ENCODE measurements around the gene TMEM175.

TMEM175 gene

GRCh38 chr4:945274-946102 is 13.2 kb downstream of the TMEM175 start (continued):
- TF ChIP-seq PATZ1 (CRISPR knock-in tag; IDR thresholded peaks at IDR 0.05; ENCODE audit: borderline replicate concordance), result no peak
- no peak for TF ChIP-seq ZNF70 (CRISPR knock-in tag; IDR thresholded peaks at IDR 0.05)
- no peak for TF ChIP-seq RARB (CRISPR knock-in tag; IDR thresholded peaks at IDR 0.05)
- TF ChIP-seq ZNF565 (CRISPR knock-in tag; conservative IDR thresholded peaks at IDR 0.05; ENCODE audit: low read depth), result no peak

- TF ChIP-seq CSDC2 (CRISPR knock-in tag; IDR thresholded peaks at IDR 0.05), result no peak
Measured at GRCh38 chr4:946103-946450, 13.8 kb downstream of the TMEM175 start.

GRCh38 chr4:946517-947471 is 14.5 kb downstream of the TMEM175 start:
- TF ChIP-seq SNAI2 (CRISPR knock-in tag; IDR thresholded peaks at IDR 0.05) (no peak), BACH2 (CRISPR knock-in tag; IDR thresholded peaks at IDR 0.05; ENCODE audit: borderline replicate concordance) (no peak), ZFP30 (CRISPR knock-in tag; IDR thresholded peaks at IDR 0.05) (no peak), ESRRG (CRISPR knock-in tag; IDR thresholded peaks at IDR 0.05) (no peak), CREB5 (CRISPR knock-in tag; IDR thresholded peaks at IDR 0.05; ENCODE audit: low read depth) (no peak), CSDC2 (CRISPR knock-in tag; IDR thresholded peaks at IDR 0.05) (no peak), TOX (CRISPR knock-in tag; IDR thresholded peaks at IDR 0.05; ENCODE audit: borderline replicate concordance) (no peak), ZFP3 (CRISPR knock-in tag; IDR thresholded peaks at IDR 0.05) (no peak), OSR1 (CRISPR knock-in tag; IDR thresholded peaks at IDR 0.05) (no peak)
- ATAC-seq, result no peak

More at GRCh38 chr4:946103-946450, 13.8 kb downstream of the TMEM175 start:
- no peak for ATAC-seq

GRCh38 chr4:947491-947971 is 15.3 kb downstream of the TMEM175 start:
- no peak for ATAC-seq

More at GRCh38 chr4:947491-947971, 15.3 kb downstream of the TMEM175 start:
- TF ChIP-seq ZFP30 (CRISPR knock-in tag; IDR thresholded peaks at IDR 0.05) (no peak), SNAI2 (CRISPR knock-in tag; IDR thresholded peaks at IDR 0.05) (no peak), POU6F1 (CRISPR knock-in tag; IDR thresholded peaks at IDR 0.05; ENCODE audit: borderline replicate concordance, low read depth) (no peak), ZNF8 (CRISPR knock-in tag; IDR thresholded peaks at IDR 0.05) (no peak), PATZ1 (CRISPR knock-in tag; IDR thresholded peaks at IDR 0.05; ENCODE audit: borderline replicate concordance) (no peak), ZNF565 (CRISPR knock-in tag; conservative IDR thresholded peaks at IDR 0.05; ENCODE audit: low read depth) (no peak), ISL1 (CRISPR knock-in tag; IDR thresholded peaks at IDR 0.05) (no peak), ZC3H10 (CRISPR knock-in tag; IDR thresholded peaks at IDR 0.05) (no peak)

All from SK-N-SH treated with all-trans-retinoic acid at 6 μM for 48 hours (cell line).